A172 (cell line): ENCODE measurements around the gene SNAP25. TPM values are rescaled to one million over a fixed set of nuclear protein-coding genes. Genes with fewer than 3 reads are reported as not detected.

Experiments used
- DNase-seq: peaks from one replicate; pipeline ENCODE4 v3.0.0-alpha.2; 2015; ENCODE audit warnings: low spot score
- total RNA-seq: library from RNA; depleted of rRNA; stranded (reverse); fragments of >200 nt; shearing (Covaris generic); gene quantifications from 2 replicates; pipeline ENCODE4 v1.2.3, GENCODE V29; 2014

The SNAP25 gene
- total RNA-seq, 1 experiment from 2014 or later: 0.12 TPM

DNA sequence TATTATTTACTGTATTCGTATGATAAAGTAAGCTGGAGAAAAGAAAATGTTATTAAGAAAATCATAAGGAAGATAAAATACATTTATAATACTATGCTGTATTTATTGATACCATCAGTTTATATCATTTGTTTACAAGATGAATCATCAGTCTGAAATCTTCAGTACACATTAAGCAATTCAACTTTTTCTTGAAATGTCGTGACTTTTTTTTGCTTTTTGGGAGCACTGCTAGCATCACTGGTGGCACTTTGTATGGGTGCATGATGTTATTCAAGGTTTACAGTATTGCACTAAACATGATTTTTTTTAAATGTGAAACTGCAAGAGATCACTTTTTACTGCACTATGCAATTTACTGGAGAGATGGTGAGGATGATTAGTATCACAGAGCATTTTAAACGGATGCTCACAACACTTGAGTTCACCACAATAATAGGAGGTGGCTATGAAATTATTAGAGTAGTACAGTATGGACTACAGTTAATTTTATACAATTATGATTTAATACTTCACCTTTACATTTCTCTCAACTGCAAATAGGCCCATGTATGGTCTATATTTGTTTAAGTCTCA lies 85.9 kb downstream of the SNAP25 start:
- DNase-seq: no peak

DNA sequence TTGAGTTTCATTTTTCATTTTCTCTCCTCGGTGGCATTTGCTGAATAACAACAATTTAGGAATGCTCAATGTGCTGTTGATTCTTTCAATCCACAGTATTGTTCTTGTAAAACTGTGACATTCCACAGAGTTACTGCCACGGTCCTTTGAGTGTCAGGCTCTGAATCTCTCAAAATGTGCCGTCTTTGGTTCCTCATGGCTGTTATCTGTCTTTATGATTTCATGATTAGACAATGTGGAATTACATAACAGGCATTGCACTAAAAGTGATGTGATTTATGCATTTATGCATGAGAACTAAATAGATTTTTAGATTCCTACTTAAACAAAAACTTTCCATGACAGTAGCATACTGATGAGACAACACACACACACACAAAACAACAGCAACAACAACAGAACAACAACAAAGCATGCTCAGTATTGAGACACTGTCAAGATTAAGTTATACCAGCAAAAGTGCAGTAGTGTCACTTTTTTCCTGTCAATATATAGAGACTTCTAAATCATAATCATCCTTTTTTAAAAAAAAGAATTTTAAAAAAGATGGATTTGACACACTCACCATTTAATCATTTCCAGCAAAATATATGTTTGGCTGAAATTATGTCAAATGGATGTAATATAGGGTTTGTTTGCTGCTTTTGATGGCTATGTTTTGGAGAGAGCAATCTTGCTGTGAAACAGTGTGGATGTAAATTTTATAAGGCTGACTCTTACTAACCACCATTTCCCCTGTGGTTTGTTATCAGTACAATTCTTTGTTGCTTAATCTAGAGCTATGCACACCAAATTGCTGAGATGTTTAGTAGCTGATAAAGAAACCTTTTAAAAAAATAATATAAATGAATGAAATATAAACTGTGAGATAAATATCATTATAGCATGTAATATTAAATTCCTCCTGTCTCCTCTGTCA lies 88.1 kb downstream of the SNAP25 start:
- DNase-seq: peak; percentile 92

DNA sequence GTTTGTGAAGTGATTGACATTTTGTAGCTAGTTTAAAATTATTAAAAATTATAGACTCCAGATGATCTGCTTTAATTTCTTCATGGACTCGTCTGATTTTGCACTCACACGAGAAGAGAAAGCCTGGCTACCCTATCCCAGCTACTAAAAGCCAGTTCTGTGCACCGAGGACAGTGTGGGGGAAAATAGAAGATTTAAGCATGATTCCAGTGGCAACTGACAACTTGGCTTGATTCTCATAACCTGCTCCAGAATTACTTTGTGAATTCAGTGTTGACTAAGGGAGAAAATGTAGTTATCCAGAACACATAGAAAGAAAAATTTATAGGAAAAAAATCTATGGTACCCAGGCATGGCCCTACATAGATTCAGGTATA lies 88.7 kb downstream of the SNAP25 start:
- DNase-seq: no peak

DNA sequence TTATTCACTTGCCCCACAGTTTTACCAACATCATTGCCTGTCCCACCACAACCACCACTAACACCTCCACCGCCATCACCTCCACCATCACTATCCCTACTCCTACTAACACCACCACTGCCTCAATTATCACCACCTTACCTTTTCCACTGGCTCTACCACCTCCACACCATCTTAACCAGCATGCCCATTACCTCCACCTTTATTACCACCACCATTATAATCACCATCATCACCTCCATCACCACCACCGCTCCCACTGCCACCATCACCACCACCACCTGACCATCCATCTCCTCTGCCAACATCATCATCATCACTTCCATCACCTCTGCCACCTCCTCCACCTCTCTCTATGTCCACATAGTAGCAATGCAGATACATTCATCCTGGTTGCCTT lies 90.0 kb downstream of the SNAP25 start:
- no peak for DNase-seq

DNA sequence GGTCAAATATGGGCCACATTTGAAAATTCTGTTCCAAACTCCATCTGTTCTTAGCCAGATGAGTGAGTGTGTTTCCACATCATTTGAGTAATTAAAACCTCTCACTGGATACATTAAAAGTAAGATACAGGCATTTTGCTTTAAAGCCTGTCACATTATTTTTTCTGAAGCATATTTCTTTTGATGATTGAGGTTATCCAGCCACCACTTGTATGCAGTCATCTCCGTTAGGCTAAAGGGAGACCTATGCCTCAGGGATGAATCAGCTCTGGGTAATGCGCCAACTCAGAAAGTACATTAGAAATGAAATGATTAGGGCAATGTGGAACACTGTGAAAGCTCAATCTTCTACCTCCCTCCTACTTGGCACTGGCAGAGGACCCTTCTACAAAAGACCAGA lies 90.7 kb downstream of the SNAP25 start:
- peak; percentile 90 for DNase-seq

DNA sequence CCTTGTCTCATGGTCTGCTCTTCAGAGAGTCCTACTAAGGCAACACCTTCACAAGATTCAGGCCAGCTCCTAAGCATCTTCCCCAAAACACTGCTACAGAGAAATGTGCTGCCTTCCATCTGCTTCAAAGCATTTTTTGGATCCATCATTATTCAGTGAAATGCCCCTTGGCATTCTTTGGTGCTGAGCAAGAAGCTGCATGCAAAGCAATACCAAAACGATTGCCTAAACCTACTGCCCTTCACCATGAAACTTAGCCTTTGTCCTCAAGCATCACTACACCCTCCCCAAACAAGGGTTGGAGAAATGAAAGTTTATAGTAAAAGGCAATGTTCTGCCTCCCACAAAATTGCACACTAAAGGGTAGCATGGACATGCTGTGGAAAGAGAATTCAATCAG lies 93.5 kb downstream of the SNAP25 start:
- DNase-seq: no peak

DNA sequence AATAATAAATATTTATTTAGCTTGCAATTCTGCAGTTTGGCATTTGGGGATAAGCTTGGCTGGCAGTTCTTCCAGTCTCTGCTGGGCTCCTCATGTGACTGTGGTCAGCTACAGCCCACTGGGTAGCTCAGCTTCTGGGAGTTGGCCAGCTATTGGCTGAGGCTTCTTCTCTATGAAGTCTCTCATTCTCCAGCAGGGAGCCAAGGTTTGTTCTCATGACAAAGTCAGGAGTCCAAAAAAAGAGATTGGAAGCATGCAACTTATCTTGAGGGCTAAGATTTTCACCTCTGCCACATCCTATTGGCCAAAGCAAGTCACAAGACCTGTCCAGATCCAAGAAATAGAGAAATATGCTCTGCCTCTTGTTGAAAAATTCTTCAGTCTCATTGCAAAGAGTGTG lies 94.6 kb downstream of the SNAP25 start:
- DNase-seq: no peak

DNA sequence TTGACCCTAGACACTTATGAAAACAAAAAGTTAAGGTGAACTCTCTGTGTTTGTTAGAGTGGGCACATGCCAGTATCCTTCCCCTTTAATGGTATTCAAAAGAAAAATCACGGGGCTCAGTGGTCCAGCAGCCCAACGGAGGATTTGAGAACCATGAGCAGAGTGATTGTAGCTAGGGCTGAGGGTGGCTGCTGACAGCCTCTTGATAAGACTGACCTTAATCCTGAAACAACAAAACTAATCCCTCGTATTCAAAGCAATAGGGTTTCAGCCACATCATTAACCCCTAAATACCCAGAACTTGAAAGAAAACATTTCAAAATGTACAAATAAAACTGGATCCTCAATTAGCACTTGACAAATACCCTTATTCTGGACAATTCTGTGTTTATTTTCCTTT lies 95.1 kb downstream of the SNAP25 start:
- no peak for DNase-seq

DNA sequence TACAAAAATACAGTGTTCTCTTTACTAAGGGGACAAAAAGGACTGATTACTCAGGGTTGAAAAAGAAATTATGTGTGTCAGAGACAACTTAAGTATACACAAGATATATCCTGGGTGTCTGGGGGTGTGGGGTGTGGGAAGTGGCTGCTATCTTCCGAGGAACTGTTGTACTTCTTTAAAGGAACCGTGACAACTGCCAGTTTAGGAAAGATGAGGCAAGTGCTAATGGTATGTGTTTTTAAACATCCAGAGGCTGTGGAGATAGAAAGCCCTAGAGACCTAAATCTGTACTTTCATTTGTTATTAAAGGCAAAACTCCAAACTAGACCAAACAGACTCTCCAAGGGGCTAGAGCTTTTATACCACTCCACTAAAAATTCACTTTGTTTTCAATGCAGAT lies 95.6 kb downstream of the SNAP25 start:
- no peak for DNase-seq

DNA sequence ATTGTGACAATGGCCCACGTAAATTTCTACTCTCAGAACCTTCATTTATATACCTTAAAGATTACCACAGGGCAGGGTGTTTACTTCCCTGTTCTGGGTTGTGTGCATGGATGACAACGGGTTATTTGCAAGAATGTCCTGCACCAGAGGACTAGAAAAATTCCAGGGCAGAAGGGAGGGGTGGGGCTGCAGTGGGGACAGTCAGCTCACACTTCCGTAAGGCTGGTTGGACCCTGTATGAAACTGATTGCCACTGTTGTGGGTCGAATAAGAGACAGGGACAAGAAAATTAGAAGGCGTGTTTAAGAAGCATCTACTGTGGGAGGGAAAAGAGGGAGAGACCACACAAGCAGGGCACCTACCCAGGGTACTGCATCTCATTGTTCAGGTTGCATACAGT lies 96.5 kb downstream of the SNAP25 start:
- no peak for DNase-seq

DNA sequence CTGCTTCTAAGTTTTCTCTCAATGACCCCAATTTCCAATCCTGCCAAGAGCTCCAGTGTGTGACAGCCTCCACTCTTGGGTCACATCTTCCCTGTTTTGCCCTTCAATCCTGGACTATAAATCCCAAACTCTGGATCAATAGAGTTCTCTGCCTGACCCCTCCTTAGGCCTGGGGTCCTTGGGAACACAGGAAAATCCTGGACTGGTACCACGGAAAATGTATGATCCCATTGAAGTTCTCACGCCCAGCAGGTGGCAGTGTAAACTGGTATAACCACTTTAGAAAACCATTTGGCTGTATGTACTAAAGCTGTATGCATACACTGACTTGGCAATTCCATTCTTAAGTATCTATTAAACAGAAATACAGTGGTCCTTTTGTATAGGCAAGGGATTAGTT lies 98.0 kb downstream of the SNAP25 start:
- DNase-seq: peak; percentile 35

DNA sequence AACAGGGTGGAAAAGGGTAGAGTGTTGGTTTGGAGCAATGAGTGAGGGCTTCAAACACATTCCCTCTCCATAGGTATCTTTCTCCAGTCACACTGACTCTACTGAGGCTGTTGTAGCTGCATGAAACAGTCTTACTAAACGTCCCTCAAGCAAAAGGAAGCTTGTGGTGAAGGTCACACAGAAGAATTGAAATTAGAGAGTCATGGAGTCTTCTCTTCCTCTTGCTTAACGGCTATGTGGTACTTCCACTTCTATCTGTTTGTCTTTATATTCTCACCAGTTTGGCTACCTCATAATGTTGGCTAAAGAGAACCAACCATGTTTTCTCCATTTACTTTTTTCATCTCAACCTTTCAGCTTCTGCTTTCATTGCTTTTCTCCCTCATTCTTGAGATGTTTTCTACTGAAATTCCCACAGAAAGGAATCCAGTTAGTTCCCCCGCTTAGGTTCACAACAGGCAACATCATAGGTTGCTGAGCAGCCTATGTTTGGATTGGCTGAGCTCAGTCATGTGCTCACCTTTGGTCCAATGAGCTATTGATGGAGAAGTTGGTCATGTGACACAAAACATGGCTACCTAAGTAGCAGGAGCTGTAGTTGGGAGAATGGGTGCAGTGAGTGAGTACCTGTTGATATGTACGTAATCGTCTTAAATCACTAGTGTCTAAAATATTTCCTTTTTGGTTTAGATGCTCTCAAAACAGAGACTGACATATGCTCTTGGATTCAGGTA lies 99.8 kb downstream of the SNAP25 start:
- no peak for DNase-seq

DNA sequence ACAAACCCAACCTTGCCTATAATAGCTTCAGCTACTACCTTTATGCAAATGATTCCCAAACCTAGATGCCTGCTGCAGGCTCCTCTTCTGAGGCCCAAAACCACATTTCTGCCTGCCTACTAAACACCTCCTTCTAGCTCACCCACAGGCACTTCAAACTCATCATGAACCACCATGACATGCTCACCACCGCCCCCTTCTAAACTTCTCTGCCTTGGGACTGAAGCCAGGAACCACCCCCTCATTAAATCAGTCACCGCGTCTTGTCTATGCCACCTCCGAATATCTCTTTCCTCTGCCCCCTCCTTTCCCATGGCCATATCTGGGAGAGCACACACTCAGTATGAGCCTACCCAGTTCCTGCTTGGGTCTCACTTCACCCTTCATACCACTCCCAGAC lies 101.2 kb downstream of the SNAP25 start:
- no peak for DNase-seq

DNA sequence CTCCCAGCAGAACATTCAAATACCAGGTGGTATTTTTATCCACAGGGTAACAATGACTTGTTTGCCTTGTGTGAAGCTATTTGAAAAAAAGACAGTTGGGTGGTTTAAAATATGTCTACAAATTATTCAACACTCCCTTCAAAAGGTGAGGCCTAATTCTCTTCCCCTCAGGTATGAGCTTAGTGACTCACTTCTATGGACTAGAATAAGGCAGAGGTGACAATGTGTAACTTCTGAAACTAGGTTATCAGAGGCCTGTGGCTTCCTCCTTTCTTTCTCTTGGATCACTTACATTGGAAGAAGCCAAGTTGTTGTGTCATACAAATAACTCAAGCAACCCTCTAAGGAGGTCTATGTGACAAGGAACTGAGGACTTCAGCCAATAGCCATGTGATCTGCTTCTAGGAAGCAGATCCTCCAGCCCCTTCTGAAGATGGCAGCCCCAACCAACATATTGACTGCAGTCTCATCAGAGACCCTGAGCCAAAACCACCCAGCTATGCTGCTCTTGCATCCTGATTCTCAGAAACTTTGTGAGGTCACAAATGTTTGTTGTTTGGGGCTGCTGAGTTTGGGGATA lies 102.6 kb downstream of the SNAP25 start:
- no peak for DNase-seq

DNA sequence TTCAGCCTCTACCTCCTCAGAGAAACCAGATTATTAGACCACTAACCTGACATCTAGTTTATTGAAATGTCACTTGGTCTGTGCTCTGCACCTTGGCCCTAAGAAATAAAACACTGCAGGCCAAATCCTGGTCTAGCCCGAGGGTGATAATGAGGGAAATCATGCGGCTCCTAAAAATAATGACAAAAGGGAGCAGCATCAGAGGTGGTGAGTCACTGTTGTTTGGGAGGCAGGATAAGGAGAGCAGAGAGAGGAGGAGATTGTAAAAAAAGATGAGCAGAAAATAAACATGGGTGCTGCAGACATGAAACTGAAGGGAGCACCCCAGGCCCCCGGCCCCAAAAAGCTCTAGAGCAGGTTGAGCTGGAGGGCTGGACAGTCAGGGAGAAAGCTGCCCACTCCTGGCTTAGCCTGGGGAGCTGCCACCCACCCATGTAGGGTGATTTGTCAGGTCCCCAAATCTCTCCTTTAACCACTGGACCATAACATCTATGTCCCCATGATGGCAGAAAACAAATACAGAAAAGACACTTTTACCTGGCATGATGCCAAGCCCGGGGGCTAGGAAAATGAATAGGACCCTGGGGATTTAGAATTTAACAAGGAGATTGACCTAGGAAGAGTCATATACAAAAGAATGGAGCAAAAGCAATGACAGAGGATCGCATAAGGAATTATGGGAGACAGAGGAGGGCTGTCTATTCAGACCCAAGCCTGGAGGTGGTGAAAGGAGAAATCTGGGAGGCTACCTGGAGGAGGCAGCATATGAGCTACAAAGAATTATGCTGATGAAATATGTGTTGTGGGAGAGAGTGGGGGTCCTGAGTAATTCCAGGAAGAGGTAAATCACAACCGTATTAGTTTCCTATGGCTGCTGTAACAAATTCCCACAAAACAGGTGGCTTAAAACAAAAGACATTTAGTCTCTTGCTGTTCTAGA lies 103.7 kb downstream of the SNAP25 start:
- DNase-seq: peak; percentile 40

DNA sequence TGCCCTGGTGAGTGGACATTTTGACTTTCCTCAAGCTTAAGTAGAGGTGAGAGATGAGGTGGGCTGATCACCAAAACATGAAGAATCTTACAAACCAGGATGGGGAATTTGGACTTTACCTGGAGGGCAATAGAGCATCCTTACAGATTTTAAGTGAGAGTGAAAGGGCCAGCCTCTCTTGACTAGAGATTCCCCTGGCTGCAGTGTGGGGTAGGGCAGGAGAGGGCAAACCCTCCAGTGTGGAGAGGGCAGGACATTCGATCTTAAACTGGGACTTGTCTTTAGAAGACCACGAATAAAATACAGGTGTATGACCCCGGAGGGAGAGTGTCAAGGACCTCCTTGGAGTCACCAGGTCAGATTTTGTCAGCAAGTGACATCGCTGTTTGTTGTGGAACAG lies 105.1 kb downstream of the SNAP25 start:
- DNase-seq: no peak

DNA sequence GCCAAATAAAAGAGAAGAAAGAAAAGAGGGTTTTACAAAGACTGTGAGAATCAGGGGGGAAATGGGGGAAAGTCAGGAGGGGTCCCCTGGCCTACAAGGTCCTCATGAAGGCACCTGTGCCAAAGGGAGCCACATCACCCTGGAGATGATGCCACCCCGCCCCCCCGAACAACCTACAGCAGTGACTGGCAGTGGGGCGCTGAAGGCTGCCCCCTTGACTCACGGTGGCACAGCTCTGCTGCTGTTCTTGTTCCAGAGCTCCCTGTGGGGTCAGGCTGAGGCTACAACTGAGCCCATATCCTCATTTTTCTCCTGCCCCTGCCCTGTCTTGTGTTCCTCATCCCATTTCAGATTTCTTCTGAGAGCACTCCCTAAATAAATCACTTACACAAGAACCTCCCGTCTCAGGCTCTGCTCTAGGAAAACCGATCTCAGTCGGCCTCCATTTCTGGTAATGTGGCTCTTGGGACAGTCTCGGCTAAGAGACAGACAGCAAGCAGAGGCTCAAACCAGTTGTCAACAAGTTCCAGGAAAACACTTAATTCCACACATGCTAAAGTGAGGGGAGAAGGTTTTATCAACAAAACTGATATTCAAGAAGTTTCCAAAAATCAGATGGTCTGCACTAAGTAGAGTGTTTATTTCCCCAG lies 105.7 kb downstream of the SNAP25 start:
- no peak for DNase-seq

DNA sequence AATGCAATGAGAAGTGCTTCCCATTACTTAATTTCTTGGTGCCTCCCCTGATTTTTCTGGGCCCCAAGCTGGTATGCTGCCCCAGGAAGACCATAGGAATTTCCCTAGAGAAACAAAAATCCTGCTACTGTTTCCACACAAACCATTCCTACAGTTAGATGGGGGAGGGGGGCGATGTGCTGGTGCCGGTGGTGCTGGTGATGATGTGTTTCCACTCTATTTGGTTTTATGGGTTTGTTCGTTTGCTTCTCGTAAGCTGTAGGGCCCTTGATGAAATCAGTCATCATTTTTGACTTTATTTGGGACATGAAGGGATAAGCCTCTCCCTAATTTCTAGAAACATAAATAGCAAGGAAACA lies 110.2 kb downstream of the SNAP25 start:
- peak; percentile 34 for DNase-seq

DNA sequence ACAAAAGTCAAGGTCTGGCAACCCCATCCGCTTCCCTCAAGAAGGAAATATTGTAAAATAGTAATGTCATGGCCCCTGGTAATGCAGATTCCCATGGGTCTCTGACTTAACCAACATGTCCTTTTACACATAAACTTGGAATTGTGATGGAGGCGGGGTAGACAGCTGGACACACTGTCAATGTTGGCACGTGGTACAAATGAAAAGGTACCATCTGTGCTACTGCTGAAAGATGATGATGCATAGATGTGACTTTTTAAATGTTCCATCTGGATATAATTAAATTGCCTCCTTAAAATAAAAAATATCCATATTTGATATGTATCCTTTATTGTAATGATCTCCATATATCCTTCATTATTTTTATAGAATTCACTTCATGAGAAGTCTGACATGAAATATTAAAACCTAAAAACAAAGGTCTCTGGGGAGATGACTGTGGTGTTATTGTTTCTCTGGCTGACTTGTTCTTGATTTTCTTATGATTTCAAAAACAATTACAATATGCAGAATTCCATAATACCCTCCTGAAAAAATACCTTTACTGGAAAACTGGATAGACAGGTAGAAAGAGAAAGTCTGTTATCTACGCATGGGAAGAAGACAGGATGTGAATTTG lies 110.9 kb downstream of the SNAP25 start:
- DNase-seq: no peak

DNA sequence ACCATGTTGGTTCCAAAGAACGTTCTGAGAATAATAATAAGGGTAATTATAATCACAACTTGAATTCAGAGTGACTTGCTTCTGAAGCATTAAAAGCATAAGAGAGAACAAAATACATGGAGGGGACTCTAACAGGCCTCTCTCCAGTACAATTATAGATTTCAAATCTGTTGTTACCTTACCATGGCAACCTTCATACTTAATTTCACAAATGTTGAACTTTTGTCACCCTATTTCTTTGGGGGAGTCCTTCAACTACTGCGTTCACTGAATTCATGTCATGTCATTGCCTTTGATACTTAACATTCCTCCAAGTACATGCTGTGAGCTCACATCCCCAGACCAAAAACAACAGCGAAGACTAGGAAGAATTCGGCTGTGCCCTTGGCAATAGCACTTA lies 111.4 kb downstream of the SNAP25 start:
- DNase-seq: no peak
